HAP-1 (cell line): ENCODE results near the gene RSAD2.
A peak's percentile ranks its signal among the peaks of the same experiment; 100 is the strongest.

Source experiments
- DNase-seq, 2 experiments: peaks; one replicate each; pipeline ENCODE4 v3.0.0-alpha.2; 2016 to 2020; ENCODE audit warnings: low spot score in 2 of 2
- H3K27me3 ChIP-seq: fragments of 250-450 bp; sonication (Bioruptor Pico); 2 replicates; pipeline ENCODE4 v1.5.1; 2020; ENCODE audit warnings: low read depth, mild to moderate bottlenecking, moderate library complexity
- H3K36me3 ChIP-seq: fragments of 250-450 bp; sonication (Bioruptor Pico); replicated peaks from 2 replicates; pipeline ENCODE4 v1.5.1; 2020; ENCODE audit warnings: mild to moderate bottlenecking
- H3K4me1 ChIP-seq: fragments of 250-450 bp; sonication (Bioruptor Pico); 2 replicates; pipeline ENCODE4 v1.5.1; 2020; ENCODE audit warnings: mild to moderate bottlenecking
- H3K4me3 ChIP-seq: fragments of 250-450 bp; sonication (Bioruptor Pico); 2 replicates; pipeline ENCODE4 v1.5.1; 2020; ENCODE audit warnings: mild to moderate bottlenecking, moderate library complexity
- H3K9me3 ChIP-seq: fragments of 250-450 bp; sonication (Bioruptor Pico); 2 replicates; pipeline ENCODE4 v1.5.1; 2020; ENCODE audit warnings: mild to moderate bottlenecking, moderate library complexity
- in situ Hi-C: fragments of 300-500 bp; cut with MboI; formaldehyde crosslinking; loops from 3 replicates; pipeline ENCODE4 v1.14.3; 2020; ENCODE audit warnings: low sequenced_read_pairs, inconsistent platforms, mixed read lengths

The RSAD2 gene

GRCh38 chr2:6877402-6878304, at the start of gene RSAD2:
Gene RSAD2 (plus strand): TSS chr2:6877777. CDS start chr2:6877801, 24 bp downstream.
- Histone ChIP-seq H3K9me3 (no peaks in the 10 kb centered on the region), H3K27me3 (no peaks in the 10 kb centered on the region), H3K4me3 (no peak within 1 kb of the TSS), H3K36me3 (no peaks in the 10 kb centered on the region), H3K4me1 (no peaks in the 10 kb centered on the region)
- no peak for DNase-seq
- in situ Hi-C loops = no loop called here

GRCh38 chr2:6828299-6828584, 49.3 kb upstream of the RSAD2 start:
- no peaks in the 10 kb centered on the region for H3K4me1 ChIP-seq
- no peaks in the 10 kb centered on the region for H3K9me3 ChIP-seq
- no peak overlapping the region for H3K4me3 ChIP-seq
- peak in 1 of 2 experiments; percentile 50 for DNase-seq
- in situ Hi-C loops = no loop called here
- no peaks in the 10 kb centered on the region for H3K36me3 ChIP-seq
- no peaks in the 10 kb centered on the region for H3K27me3 ChIP-seq

- Histone ChIP-seq H3K4me1 (no peaks in the 10 kb centered on the region), H3K27me3 (no peaks in the 10 kb centered on the region), H3K4me3 (no peak overlapping the region), H3K36me3 (no peaks in the 10 kb centered on the region), H3K9me3 (no peaks in the 10 kb centered on the region)
- in situ Hi-C loops = no loop called here
- DNase-seq = no peak
These were observed 46.3 kb upstream of the RSAD2 start for GRCh38 chr2:6831229-6831628.

- Histone ChIP-seq H3K36me3 (no peaks in the 10 kb centered on the region), H3K4me3 (no peak overlapping the region), H3K9me3 (no peaks in the 10 kb centered on the region), H3K4me1 (no peaks in the 10 kb centered on the region), H3K27me3 (no peaks in the 10 kb centered on the region)
- DNase-seq = no peak
- in situ Hi-C loops = no loop called here
These were observed 44.8 kb upstream of the RSAD2 start for GRCh38 chr2:6832596-6833299.

- no peaks in the 10 kb centered on the region for H3K27me3 ChIP-seq
- in situ Hi-C loops = no loop called here
- H3K36me3 ChIP-seq = no peaks in the 10 kb centered on the region
- no peak overlapping the region for H3K4me3 ChIP-seq
- H3K4me1 ChIP-seq = no peaks in the 10 kb centered on the region
- H3K9me3 ChIP-seq = no peaks in the 10 kb centered on the region
- no peak for DNase-seq
These were observed 44.3 kb upstream of the RSAD2 start for GRCh38 chr2:6833300-6833604.

GRCh38 chr2:6834163-6834562, 43.4 kb upstream of the RSAD2 start:
- H3K36me3 ChIP-seq = no peaks in the 10 kb centered on the region

GRCh38 chr2:6835467-6835866, 42.1 kb upstream of the RSAD2 start:
- in situ Hi-C loops = no loop called here
- no peak overlapping the region for H3K4me3 ChIP-seq
- no peaks in the 10 kb centered on the region for H3K27me3 ChIP-seq
- H3K4me1 ChIP-seq = no peaks in the 10 kb centered on the region
- no peaks in the 10 kb centered on the region for H3K36me3 ChIP-seq
- no peak for DNase-seq
- no peaks in the 10 kb centered on the region for H3K9me3 ChIP-seq

More at GRCh38 chr2:6834163-6834562, 43.4 kb upstream of the RSAD2 start:
- no peak for DNase-seq
- in situ Hi-C loops = no loop called here
- H3K27me3 ChIP-seq = no peaks in the 10 kb centered on the region
- H3K9me3 ChIP-seq = no peaks in the 10 kb centered on the region
- no peak overlapping the region for H3K4me3 ChIP-seq
- H3K4me1 ChIP-seq = no peaks in the 10 kb centered on the region

- no peaks in the 10 kb centered on the region for H3K4me1 ChIP-seq
- DNase-seq = no peak
- no peaks in the 10 kb centered on the region for H3K36me3 ChIP-seq
- no peaks in the 10 kb centered on the region for H3K27me3 ChIP-seq
- no peak overlapping the region for H3K4me3 ChIP-seq
- no peaks in the 10 kb centered on the region for H3K9me3 ChIP-seq
- in situ Hi-C loops = no loop called here
These were observed 38.8 kb upstream of the RSAD2 start for GRCh38 chr2:6838673-6839319.

- DNase-seq = no peak
- Histone ChIP-seq H3K4me1 (no peaks in the 10 kb centered on the region), H3K36me3 (no peaks in the 10 kb centered on the region), H3K27me3 (no peaks in the 10 kb centered on the region), H3K4me3 (no peak overlapping the region), H3K9me3 (peaks cover 14% of the 10 kb centered on the region)
- in situ Hi-C loops = no loop called here
These were observed 35.9 kb upstream of the RSAD2 start for GRCh38 chr2:6841537-6842287.

GRCh38 chr2:6845312-6845711, 32.3 kb upstream of the RSAD2 start:
- Histone ChIP-seq H3K36me3 (no peaks in the 10 kb centered on the region), H3K27me3 (no peaks in the 10 kb centered on the region), H3K4me3 (no peak overlapping the region), H3K9me3 (peaks cover 14% of the 10 kb centered on the region), H3K4me1 (no peaks in the 10 kb centered on the region)
- DNase-seq = no peak
- in situ Hi-C loops = no loop called here

GRCh38 chr2:6845903-6846302, 31.7 kb upstream of the RSAD2 start:
- DNase-seq = no peak
- Histone ChIP-seq H3K4me1 (no peaks in the 10 kb centered on the region), H3K27me3 (no peaks in the 10 kb centered on the region), H3K36me3 (no peaks in the 10 kb centered on the region), H3K9me3 (peaks cover 14% of the 10 kb centered on the region), H3K4me3 (no peak overlapping the region)
- in situ Hi-C loops = no loop called here

- in situ Hi-C loops = no loop called here
- peaks cover 14% of the 10 kb centered on the region for H3K9me3 ChIP-seq
These were observed 31.0 kb upstream of the RSAD2 start for GRCh38 chr2:6846540-6846939.

GRCh38 chr2:6846967-6847681, 30.5 kb upstream of the RSAD2 start:
- Histone ChIP-seq H3K9me3 (peaks cover 14% of the 10 kb centered on the region), H3K27me3 (no peaks in the 10 kb centered on the region), H3K36me3 (no peaks in the 10 kb centered on the region), H3K4me3 (no peak overlapping the region), H3K4me1 (no peaks in the 10 kb centered on the region)
- in situ Hi-C loops = no loop called here
- no peak for DNase-seq

More at GRCh38 chr2:6846540-6846939, 31.0 kb upstream of the RSAD2 start:
- Histone ChIP-seq H3K27me3 (no peaks in the 10 kb centered on the region), H3K36me3 (no peaks in the 10 kb centered on the region), H3K4me1 (no peaks in the 10 kb centered on the region), H3K4me3 (no peak overlapping the region)
- DNase-seq = no peak
